ENCODE results near the gene PORCN.
"Not testable (repeated sequence)": the region's sequence is repeated elsewhere in the genome, so short reads cannot be mapped to it uniquely, and the experiment has no call there.

The PORCN gene

DNA sequence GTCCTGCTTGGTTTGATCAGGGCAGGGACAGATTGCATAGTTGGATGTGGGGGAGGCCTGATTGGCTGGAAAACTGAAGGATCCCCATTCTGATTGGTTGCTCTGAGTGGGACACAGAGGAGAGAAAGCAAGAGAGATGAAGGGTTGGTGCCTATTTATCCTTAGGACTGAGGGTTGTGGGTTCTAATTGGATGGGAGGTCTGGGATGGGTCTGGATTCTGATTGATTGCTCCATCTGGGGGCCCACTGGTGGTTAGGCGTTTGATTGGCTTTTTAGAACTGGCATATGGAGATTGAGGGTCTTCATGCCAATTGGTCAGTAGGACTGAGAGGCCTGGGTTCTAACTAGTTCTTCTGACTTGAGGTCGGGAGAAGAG, 12.2 kb downstream of the PORCN start:
- peak overlapping the region; percentile 93 for H3K4me3 ChIP-seq (ENCODE audit: low read depth, low read length)
- no peak for TF ChIP-seq CTCF (IDR thresholded peaks at IDR 0.05; ENCODE audit: low read depth, low read length, missing control alignments)
- DNase-seq (ENCODE audit: low read depth): no peak

GRCh38 chrX:48521353-48522243, 12.8 kb downstream of the PORCN start, which contains the start of gene EBP:
EBP (plus strand) TSS chrX:48521808; CDS start chrX:48523772, 1,964 bp downstream.
- peak within 1 kb of the TSS; percentile 93 for H3K4me3 ChIP-seq (ENCODE audit: low read depth, low read length)
- peak; percentile 83 for DNase-seq (ENCODE audit: low read depth)
- TF ChIP-seq CTCF (IDR thresholded peaks at IDR 0.05; ENCODE audit: low read depth, low read length, missing control alignments): no peak

- no peak for DNase-seq (ENCODE audit: low read depth)
- H3K4me3 ChIP-seq (ENCODE audit: low read depth, low read length): peak overlapping the region; percentile 93
Measured at GRCh38 chrX:48522291-48522690, 13.5 kb downstream of the PORCN start.

DNA sequence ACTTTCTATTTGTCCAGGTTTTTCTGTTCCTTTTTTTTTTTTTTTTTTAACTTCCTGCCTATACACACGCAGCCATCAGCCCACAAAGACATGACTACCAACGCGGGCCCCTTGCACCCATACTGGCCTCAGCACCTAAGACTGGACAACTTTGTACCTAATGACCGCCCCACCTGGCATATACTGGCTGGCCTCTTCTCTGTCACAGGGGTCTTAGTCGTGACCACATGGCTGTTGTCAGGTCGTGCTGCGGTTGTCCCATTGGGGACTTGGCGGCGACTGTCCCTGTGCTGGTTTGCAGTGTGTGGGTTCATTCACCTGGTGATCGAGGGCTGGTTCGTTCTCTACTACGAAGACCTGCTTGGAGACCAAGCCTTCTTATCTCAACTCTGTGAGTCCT, 14.9 kb downstream of the PORCN start:
- H3K4me3 ChIP-seq (ENCODE audit: low read depth, low read length): no peak overlapping the region; the same call in none of the 2 replicates
- no peak for TF ChIP-seq CTCF (IDR thresholded peaks at IDR 0.05; ENCODE audit: low read depth, low read length, missing control alignments)
- no peak for DNase-seq (ENCODE audit: low read depth)

More at GRCh38 chrX:48522291-48522690, 13.5 kb downstream of the PORCN start:
- no peak for TF ChIP-seq CTCF (IDR thresholded peaks at IDR 0.05; ENCODE audit: low read depth, low read length, missing control alignments)

GRCh38 chrX:48525853-48526252, 17.1 kb downstream of the PORCN start:
- not testable (repeated sequence) for DNase-seq (ENCODE audit: low read depth); H3K4me3 ChIP-seq (ENCODE audit: low read depth, low read length)

- H3K4me3 ChIP-seq (ENCODE audit: low read depth, low read length): no peak overlapping the region
- no peak for TF ChIP-seq CTCF (IDR thresholded peaks at IDR 0.05; ENCODE audit: low read depth, low read length, missing control alignments)
- no peak for DNase-seq (ENCODE audit: low read depth)
Measured at GRCh38 chrX:48530736-48531135, 21.9 kb downstream of the PORCN start.

GRCh38 chrX:48531358-48531959, 22.7 kb downstream of the PORCN start:
- H3K4me3 ChIP-seq (ENCODE audit: low read depth, low read length): no peak overlapping the region
- no peak for DNase-seq (ENCODE audit: low read depth)
- TF ChIP-seq CTCF (IDR thresholded peaks at IDR 0.05; ENCODE audit: low read depth, low read length, missing control alignments): no peak

All from GM12864 (cell line).